WTC11 (cell line): ENCODE results near the gene SNX8. TPM values are rescaled to one million over a fixed set of nuclear protein-coding genes. Genes with fewer than 3 reads are reported as not detected.

Experiments used
- ATAC-seq: fragments of 200-7000 bp; cut with Tn5 transposase; 2 replicates; pipeline ENCODE4 v1.10.0; 2021; ENCODE audit warnings: mild to moderate bottlenecking, moderate library complexity
- CTCF ChIA-PET: fragments of 300-600 bp; sonication (Branson Sonifier 250); formaldehyde crosslinking; loops from one replicate; lab custom pipeline; 2021; ENCODE audit warnings: antibody characterized with exemption; lab: Charles Lee
- POLR2A ChIA-PET: fragments of 350-600 bp; sonication (Branson Sonifier 250); formaldehyde crosslinking; loops from one replicate; lab custom pipeline; 2021; ENCODE audit warnings: antibody characterized with exemption; lab: Charles Lee
- DNase-seq: peaks from one replicate; pipeline ENCODE4 v3.0.0; 2021; ENCODE audit warnings: low spot score
- H3K27ac Mint-ChIP-seq: 2 replicates; pipeline ENCODE4 v1.8.0; 2021; ENCODE audit warnings: mixed read lengths
- H3K27me3 Mint-ChIP-seq: 2 replicates; pipeline ENCODE4 v1.8.0; 2021; ENCODE audit warnings: low read depth, mild to moderate bottlenecking, moderate library complexity, mixed read lengths
- H3K36me3 Mint-ChIP-seq: 2 replicates; pipeline ENCODE4 v1.8.0; 2021; ENCODE audit warnings: mixed read lengths
- H3K4me1 Mint-ChIP-seq: 2 replicates; pipeline ENCODE4 v1.8.0; 2022; ENCODE audit warnings: mixed read lengths
- H3K4me3 Mint-ChIP-seq: 2 replicates; pipeline ENCODE4 v1.8.0; 2021; ENCODE audit warnings: mild to moderate bottlenecking, moderate library complexity, mixed read lengths
- H3K9me3 Mint-ChIP-seq: 2 replicates; pipeline ENCODE4 v1.8.0; 2021; ENCODE audit warnings: mixed read lengths
- EMX1 ChIP-seq: fragments of 250-450 bp; sonication (Bioruptor Pico); IDR thresholded peaks from 2 replicates; pipeline ENCODE4 v1.8.0; 2021; ENCODE audit warnings: mild to moderate bottlenecking
- GRHL2 ChIP-seq: fragments of 250-450 bp; sonication (Bioruptor Pico); IDR thresholded peaks from 2 replicates; pipeline ENCODE4 v1.8.0; 2022; ENCODE audit warnings: mild to moderate bottlenecking, moderate library complexity; ENCODE audit not compliant: insufficient replicate concordance, severe bottlenecking
- TEAD1 ChIP-seq: sonication (generic); formaldehyde crosslinking; IDR thresholded peaks from 2 replicates; pipeline ENCODE4 v1.8.0; 2022; ENCODE audit warnings: mild to moderate bottlenecking, missing genetic modification reagents
- TEAD4 ChIP-seq: sonication (generic); formaldehyde crosslinking; IDR thresholded peaks from 2 replicates; pipeline ENCODE4 v1.8.0; 2022; ENCODE audit warnings: mild to moderate bottlenecking, missing genetic modification reagents
- ZNF121 ChIP-seq: sonication (generic); formaldehyde crosslinking; IDR thresholded peaks from 2 replicates; pipeline ENCODE4 v1.8.0; 2023; ENCODE audit warnings: missing genetic modification reagents
- ZNF263 ChIP-seq: sonication (generic); formaldehyde crosslinking; IDR thresholded peaks from 2 replicates; pipeline ENCODE4 v1.8.1; 2022; ENCODE audit warnings: low read depth, mild to moderate bottlenecking, moderate library complexity, missing genetic modification reagents
- total RNA-seq: library from RNA; stranded (reverse); gene quantifications from 3 replicates; pipeline ENCODE4 v1.2.3, GENCODE V29; 2021
- TF ChIP-seq, protein P1 (sequence below): fragments of 250-450 bp; sonication (Bioruptor Pico); IDR thresholded peaks from 2 replicates; pipeline ENCODE4 v1.9.0; 2021; ENCODE audit warnings: mild to moderate bottlenecking
- TF ChIP-seq, protein P2 (sequence below): sonication (generic); formaldehyde crosslinking; IDR thresholded peaks from 2 replicates; pipeline ENCODE4 v1.8.1; 2022; ENCODE audit warnings: missing genetic modification reagents, borderline replicate concordance
- TF ChIP-seq, protein P3 (sequence below): sonication (generic); formaldehyde crosslinking; IDR thresholded peaks from 2 replicates; pipeline ENCODE4 v1.8.1; 2023; ENCODE audit warnings: mild to moderate bottlenecking, missing genetic modification reagents
- TF ChIP-seq, protein P4 (sequence below): fragments of 250-450 bp; sonication (Bioruptor Pico); IDR thresholded peaks from 2 replicates; pipeline ENCODE4 v1.8.0; 2021; ENCODE audit warnings: mild to moderate bottlenecking
- TF ChIP-seq, protein P5 (sequence below): fragments of 250-450 bp; sonication (Bioruptor Pico); conservative IDR thresholded peaks from 2 replicates; pipeline ENCODE4 v1.9.0; 2021; ENCODE audit warnings: mild to moderate bottlenecking
- TF ChIP-seq, protein P6 (sequence below): fragments of 250-450 bp; sonication (Bioruptor Pico); IDR thresholded peaks from 2 replicates; pipeline ENCODE4 v1.9.0; 2021; ENCODE audit warnings: mild to moderate bottlenecking, borderline replicate concordance
- TF ChIP-seq, protein P7 (sequence below): sonication (generic); formaldehyde crosslinking; IDR thresholded peaks from 2 replicates; pipeline ENCODE4 v1.8.1; 2023; ENCODE audit warnings: mild to moderate bottlenecking, missing genetic modification reagents, moderate library complexity
- TF ChIP-seq, protein P8 (sequence below): sonication (generic); formaldehyde crosslinking; IDR thresholded peaks from 2 replicates; pipeline ENCODE4 v1.8.1; 2022; ENCODE audit warnings: mild to moderate bottlenecking, moderate library complexity, missing genetic modification reagents
- TF ChIP-seq, protein P9 (sequence below): sonication (generic); formaldehyde crosslinking; IDR thresholded peaks from 2 replicates; pipeline ENCODE4 v1.8.0; 2022; ENCODE audit warnings: mild to moderate bottlenecking, missing genetic modification reagents

Gene SNX8
- total RNA-seq, 1 experiment from 2014 or later, result 50.8 TPM

DNA sequence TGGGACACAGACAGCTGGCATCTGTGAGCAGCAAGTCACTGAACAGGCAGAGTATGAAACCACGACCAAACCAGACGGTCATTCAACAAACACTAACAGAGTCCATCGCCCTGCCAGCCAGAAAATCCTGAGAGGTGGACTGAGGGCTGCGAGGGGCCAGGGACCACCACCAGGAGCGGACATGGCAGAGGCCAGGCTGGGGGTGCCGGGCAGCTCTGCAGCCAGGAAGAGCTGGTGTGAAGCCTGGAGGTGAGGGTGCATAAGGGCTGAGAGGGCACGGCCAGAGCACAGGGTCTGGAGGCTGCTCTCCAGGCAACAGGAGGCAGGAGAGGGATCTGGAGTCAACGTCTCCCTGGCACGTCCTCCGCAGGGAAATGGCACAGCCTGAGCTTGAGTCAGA lies 97.0 kb downstream of the SNX8 start (continued):
- TF ChIP-seq, protein P1, sequence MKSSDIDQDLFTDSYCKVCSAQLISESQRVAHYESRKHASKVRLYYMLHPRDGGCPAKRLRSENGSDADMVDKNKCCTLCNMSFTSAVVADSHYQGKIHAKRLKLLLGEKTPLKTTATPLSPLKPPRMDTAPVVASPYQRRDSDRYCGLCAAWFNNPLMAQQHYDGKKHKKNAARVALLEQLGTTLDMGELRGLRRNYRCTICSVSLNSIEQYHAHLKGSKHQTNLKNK (CRISPR knock-in tag), result no peak
- TF ChIP-seq, protein P2, sequence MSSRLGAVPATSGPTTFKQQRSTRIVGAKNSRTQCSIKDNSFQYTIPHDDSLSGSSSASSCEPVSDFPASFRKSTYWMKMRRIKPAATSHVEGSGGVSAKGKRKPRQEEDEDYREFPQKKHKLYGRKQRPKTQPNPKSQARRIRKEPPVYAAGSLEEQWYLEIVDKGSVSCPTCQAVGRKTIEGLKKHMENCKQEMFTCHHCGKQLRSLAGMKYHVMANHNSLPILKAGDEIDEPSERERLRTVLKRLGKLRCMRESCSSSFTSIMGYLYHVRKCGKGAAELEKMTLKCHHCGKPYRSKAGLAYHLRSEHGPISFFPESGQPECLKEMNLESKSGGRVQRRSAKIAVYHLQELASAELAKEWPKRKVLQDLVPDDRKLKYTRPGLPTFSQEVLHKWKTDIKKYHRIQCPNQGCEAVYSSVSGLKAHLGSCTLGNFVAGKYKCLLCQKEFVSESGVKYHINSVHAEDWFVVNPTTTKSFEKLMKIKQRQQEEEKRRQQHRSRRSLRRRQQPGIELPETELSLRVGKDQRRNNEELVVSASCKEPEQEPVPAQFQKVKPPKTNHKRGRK, result no peak
- TF ChIP-seq, all 79 proteins: peak for 0

DNA sequence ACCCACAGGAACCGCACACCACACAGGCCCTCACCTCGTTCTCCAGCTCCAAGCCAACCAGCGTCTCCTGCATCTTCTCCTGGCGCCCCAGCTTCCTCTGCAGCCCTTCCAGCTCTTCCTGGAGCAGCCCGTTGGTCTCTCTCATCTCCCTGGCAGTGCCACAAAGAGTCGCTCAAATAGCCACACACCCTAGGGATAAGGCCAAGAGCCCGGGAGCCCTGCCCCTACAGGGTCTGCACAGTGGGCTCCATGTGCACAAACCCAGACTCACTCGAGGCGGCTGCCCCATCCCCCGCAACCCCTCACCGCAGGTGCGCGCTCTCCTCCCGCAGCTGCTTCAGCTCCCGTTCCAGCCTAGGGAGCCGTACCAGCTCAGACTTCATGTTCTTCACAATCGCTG lies 98.4 kb downstream of the SNX8 start:
- POLR2A ChIA-PET, result no interaction called here
- H3K36me3 Mint-ChIP-seq, result peaks cover 79% of the 10 kb centered on the region
- TF ChIP-seq, protein P3, sequence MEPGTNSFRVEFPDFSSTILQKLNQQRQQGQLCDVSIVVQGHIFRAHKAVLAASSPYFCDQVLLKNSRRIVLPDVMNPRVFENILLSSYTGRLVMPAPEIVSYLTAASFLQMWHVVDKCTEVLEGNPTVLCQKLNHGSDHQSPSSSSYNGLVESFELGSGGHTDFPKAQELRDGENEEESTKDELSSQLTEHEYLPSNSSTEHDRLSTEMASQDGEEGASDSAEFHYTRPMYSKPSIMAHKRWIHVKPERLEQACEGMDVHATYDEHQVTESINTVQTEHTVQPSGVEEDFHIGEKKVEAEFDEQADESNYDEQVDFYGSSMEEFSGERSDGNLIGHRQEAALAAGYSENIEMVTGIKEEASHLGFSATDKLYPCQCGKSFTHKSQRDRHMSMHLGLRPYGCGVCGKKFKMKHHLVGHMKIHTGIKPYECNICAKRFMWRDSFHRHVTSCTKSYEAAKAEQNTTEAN (CRISPR knock-in tag), result no peak
- TF ChIP-seq, protein P4, sequence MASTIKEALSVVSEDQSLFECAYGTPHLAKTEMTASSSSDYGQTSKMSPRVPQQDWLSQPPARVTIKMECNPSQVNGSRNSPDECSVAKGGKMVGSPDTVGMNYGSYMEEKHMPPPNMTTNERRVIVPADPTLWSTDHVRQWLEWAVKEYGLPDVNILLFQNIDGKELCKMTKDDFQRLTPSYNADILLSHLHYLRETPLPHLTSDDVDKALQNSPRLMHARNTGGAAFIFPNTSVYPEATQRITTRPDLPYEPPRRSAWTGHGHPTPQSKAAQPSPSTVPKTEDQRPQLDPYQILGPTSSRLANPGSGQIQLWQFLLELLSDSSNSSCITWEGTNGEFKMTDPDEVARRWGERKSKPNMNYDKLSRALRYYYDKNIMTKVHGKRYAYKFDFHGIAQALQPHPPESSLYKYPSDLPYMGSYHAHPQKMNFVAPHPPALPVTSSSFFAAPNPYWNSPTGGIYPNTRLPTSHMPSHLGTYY (CRISPR knock-in tag), result no peak
- no peak for TF ChIP-seq TEAD1
- no peak for TF ChIP-seq ZNF121 (CRISPR knock-in tag)
- TF ChIP-seq, protein P1 (CRISPR knock-in tag), result no peak
- TF ChIP-seq, protein P5, sequence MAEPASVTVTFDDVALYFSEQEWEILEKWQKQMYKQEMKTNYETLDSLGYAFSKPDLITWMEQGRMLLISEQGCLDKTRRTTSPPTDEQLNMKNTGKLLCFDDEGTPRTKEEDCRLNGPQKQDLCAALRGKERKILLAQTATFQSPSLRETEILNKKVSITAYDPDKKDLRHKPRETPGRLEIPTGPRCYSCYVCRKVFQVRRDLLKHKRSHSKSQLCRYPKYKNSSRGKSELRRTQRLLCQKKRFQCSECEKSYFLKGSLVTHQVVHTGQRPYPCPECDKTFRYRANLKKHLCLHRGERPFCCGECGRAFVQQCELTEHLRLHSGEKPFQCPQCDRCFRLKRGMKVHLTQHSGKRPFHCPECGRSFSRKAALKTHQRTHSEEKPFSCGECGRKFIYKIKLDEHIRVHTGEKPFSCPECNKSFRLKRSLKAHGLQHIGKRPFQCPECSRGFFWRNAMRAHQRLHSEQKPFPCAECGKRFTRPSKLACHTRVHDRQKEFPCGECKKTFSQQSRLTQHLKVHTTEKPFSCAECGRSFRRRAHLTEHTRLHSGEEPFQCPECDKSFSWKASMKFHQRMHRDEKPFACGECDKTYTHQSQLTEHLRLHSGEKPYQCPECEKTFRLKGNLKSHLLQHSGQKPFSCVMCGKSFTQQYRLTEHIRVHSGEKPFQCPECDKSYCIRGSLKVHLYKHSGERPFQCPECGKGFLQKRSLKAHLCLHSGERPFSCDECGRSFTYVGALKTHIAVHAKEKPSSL (CRISPR knock-in tag), result no peak
- no peak for TF ChIP-seq GRHL2 (CRISPR knock-in tag)

DNA sequence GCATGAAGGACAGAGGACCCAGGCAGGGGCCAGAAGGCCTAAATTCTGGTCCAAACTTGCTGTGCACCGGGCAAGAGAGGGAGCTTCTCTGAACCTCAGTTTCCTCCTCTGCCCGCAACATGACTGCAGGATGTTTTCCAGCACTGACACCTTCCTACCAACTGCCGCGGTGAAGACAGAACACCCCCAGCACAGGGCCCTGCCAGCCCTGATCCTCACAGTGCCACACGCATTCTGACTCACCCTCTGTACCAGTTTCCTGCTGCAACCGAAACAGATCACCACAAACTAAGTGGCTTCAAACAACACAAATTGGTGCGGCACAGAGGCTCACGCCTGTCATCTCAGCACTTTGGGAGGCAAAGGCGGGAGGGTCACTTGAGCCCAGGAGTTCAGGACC lies 99.6 kb downstream of the SNX8 start:
- Mint-ChIP-seq H3K27ac (no peak overlapping the region), H3K9me3 (peaks cover 6% of the 10 kb centered on the region), H3K4me3 (no peak overlapping the region), H3K4me1 (no peaks in the 10 kb centered on the region), H3K36me3 (peaks cover 78% of the 10 kb centered on the region), H3K27me3 (no peaks in the 10 kb centered on the region)
- no peak for DNase-seq
- ChIA-PET POLR2A (no interaction called here), CTCF (interaction anchor here (1.0 kb wide), 1 partner anchor 20 kb away, joined by 3 read pairs; no protein-coding TSS in a partner anchor)
- ATAC-seq, result no peak
- TF ChIP-seq, protein P6, sequence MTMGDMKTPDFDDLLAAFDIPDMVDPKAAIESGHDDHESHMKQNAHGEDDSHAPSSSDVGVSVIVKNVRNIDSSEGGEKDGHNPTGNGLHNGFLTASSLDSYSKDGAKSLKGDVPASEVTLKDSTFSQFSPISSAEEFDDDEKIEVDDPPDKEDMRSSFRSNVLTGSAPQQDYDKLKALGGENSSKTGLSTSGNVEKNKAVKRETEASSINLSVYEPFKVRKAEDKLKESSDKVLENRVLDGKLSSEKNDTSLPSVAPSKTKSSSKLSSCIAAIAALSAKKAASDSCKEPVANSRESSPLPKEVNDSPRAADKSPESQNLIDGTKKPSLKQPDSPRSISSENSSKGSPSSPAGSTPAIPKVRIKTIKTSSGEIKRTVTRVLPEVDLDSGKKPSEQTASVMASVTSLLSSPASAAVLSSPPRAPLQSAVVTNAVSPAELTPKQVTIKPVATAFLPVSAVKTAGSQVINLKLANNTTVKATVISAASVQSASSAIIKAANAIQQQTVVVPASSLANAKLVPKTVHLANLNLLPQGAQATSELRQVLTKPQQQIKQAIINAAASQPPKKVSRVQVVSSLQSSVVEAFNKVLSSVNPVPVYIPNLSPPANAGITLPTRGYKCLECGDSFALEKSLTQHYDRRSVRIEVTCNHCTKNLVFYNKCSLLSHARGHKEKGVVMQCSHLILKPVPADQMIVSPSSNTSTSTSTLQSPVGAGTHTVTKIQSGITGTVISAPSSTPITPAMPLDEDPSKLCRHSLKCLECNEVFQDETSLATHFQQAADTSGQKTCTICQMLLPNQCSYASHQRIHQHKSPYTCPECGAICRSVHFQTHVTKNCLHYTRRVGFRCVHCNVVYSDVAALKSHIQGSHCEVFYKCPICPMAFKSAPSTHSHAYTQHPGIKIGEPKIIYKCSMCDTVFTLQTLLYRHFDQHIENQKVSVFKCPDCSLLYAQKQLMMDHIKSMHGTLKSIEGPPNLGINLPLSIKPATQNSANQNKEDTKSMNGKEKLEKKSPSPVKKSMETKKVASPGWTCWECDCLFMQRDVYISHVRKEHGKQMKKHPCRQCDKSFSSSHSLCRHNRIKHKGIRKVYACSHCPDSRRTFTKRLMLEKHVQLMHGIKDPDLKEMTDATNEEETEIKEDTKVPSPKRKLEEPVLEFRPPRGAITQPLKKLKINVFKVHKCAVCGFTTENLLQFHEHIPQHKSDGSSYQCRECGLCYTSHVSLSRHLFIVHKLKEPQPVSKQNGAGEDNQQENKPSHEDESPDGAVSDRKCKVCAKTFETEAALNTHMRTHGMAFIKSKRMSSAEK (CRISPR knock-in tag), result no peak
- TF ChIP-seq EMX1 (CRISPR knock-in tag) (no peak), ZNF263 (CRISPR knock-in tag) (no peak), TEAD4 (no peak)
- TF ChIP-seq, protein P5 (CRISPR knock-in tag), result no peak
- TF ChIP-seq, protein P7, sequence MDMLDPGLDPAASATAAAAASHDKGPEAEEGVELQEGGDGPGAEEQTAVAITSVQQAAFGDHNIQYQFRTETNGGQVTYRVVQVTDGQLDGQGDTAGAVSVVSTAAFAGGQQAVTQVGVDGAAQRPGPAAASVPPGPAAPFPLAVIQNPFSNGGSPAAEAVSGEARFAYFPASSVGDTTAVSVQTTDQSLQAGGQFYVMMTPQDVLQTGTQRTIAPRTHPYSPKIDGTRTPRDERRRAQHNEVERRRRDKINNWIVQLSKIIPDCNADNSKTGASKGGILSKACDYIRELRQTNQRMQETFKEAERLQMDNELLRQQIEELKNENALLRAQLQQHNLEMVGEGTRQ, result no peak
- TF ChIP-seq, protein P8, sequence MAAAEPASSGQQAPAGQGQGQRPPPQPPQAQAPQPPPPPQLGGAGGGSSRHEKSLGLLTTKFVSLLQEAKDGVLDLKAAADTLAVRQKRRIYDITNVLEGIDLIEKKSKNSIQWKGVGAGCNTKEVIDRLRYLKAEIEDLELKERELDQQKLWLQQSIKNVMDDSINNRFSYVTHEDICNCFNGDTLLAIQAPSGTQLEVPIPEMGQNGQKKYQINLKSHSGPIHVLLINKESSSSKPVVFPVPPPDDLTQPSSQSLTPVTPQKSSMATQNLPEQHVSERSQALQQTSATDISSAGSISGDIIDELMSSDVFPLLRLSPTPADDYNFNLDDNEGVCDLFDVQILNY (CRISPR knock-in tag), result no peak
- TF ChIP-seq, protein P9, sequence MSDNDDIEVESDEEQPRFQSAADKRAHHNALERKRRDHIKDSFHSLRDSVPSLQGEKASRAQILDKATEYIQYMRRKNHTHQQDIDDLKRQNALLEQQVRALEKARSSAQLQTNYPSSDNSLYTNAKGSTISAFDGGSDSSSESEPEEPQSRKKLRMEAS (CRISPR knock-in tag), result no peak

More for the DNA sequence above, 98.4 kb downstream of the SNX8 start:
- Mint-ChIP-seq H3K4me1 (no peaks in the 10 kb centered on the region), H3K27me3 (no peaks in the 10 kb centered on the region), H3K27ac (no peak overlapping the region), H3K9me3 (peaks cover 6% of the 10 kb centered on the region), H3K4me3 (no peak overlapping the region)
- ATAC-seq, result no peak
- CTCF ChIA-PET, result interaction anchor here (1.0 kb wide), 1 partner anchor 132 kb away, joined by 4 read pairs; no protein-coding TSS in a partner anchor
- no peak for DNase-seq
